Measurements from ENCODE around the gene MGAT4B.
A peak's percentile ranks its signal among the peaks of the same experiment; 100 is the strongest.

The MGAT4B gene

DNA sequence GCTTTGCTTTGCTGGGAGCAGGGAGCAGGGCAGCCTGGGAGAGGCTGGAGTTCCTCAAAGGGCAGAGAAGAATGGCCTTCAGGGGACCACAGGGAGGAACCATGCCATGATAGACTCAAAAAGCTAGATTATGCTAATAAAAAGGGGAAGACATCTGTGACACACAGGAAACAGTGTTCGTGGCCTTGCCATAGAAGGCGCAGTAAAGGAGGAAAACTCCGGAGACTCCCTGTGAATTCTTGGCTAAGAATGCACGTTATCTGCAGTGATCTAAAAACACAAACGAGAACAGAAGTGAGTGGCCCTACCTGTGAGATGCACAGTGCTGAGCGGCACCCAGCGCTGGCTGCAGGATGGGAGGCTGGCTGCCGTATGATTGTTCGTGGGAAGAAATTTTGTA, 28.8 kb downstream of the MGAT4B start:
- Mint-ChIP-seq H3K9me3 (no peaks in the 10 kb centered on the region), H3K27ac (peak overlapping the region in 1 of 2 donors; percentile 12), H3K4me3 (no peak overlapping the region), H3K4me1 (no peaks in the 10 kb centered on the region), H3K27me3 (no peaks in the 10 kb centered on the region)
- ATAC-seq (no peak), DNase-seq (no peak)

- Mint-ChIP-seq H3K27ac (peak overlapping the region in 1 of 2 donors; percentile 48), H3K4me3 (no peak overlapping the region), H3K4me1 (no peaks in the 10 kb centered on the region)
These were observed 29.2 kb downstream of the MGAT4B start for GRCh38 chr5:179777456-179777855.

DNA sequence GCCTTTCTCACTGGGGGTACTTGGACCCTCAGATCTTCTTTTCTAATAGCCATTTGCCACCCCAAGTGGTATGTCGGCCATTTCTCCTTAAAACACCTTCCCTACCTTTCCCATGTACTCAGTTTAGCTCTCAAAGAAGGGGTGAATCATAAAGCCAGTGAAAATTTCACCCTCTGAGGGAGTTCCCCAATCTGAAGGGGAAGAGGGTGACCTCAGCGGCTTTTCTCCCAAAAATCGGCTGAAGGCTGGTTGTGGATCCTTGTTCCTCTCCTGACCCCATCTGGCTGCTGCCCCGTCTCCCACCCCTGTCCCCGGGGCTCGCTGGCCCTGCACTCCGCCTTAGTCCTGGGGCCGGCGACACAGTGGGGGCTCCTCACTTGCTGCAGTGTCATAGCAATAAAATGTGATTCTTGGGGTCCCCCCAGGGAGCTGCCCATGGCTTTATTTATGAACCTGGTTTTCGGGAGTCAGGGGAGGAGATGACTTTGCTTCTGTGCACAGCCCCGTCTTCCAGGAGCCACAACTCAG, 30.2 kb downstream of the MGAT4B start:
- peak overlapping the region in 1 of 2 donors; percentile 87 for H3K27ac Mint-ChIP-seq
- no peaks in the 10 kb centered on the region for H3K9me3 Mint-ChIP-seq
- H3K27me3 Mint-ChIP-seq = no peaks in the 10 kb centered on the region
- no peak overlapping the region for H3K4me3 Mint-ChIP-seq
- H3K4me1 Mint-ChIP-seq = no peaks in the 10 kb centered on the region
- ATAC-seq (no peak), DNase-seq (no peak)

More at GRCh38 chr5:179777456-179777855, 29.2 kb downstream of the MGAT4B start:
- DNase-seq = no peak
- Mint-ChIP-seq H3K27me3 (no peaks in the 10 kb centered on the region), H3K9me3 (no peaks in the 10 kb centered on the region)
- no peak for ATAC-seq

DNA sequence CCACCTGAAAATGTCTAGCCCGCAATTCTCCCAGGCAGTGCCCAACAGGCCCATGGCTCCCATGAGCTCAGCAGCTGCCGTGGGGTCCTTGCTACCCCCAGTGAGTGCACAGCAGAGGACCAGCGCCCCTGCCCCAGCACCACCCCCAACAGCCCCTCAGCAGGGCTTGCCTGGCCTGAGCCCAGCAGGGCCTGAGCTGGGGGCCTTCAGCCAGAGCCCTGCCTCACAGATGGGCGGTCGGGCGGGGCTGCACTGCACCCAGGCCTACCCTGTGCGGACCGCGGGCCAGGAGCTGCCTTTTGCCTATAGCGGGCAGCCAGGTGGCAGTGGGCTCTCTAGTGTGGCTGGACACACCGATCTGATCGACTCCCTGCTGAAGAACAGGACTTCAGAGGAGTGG, 32.2 kb downstream of the MGAT4B start:
- DNase-seq (no peak), ATAC-seq (peak; percentile 46)
- Mint-ChIP-seq H3K27ac (no peak overlapping the region), H3K4me1 (no peaks in the 10 kb centered on the region), H3K9me3 (no peaks in the 10 kb centered on the region), H3K4me3 (no peak overlapping the region), H3K27me3 (no peaks in the 10 kb centered on the region)

- Mint-ChIP-seq H3K4me1 (no peaks in the 10 kb centered on the region), H3K27me3 (no peaks in the 10 kb centered on the region), H3K9me3 (no peaks in the 10 kb centered on the region), H3K4me3 (no peak overlapping the region), H3K27ac (peak overlapping the region in 1 of 2 donors; percentile 41)
- no peak for DNase-seq
- no peak for ATAC-seq
These were observed 33.0 kb downstream of the MGAT4B start for GRCh38 chr5:179773686-179774040.

DNA sequence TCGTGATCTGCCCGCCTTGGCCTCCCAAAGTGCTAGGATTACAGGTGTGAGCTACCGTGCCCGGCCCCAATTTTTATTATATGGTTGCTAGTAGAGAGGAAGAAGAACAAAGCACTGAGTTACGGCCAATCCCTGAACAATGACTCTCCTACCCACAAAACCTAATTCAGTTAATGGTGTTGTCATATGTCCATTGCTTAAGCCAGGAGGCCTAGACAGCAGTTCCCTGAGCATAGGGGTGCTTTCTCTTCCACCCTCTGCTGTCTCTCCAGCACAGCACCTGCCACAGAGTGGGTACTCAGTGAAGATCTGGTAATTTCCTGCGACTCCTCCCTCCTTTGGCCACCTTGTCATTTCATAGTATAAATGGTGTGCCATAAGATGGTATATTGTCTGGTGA, 34.3 kb downstream of the MGAT4B start:
- DNase-seq = no peak
- no peak for ATAC-seq
- no peaks in the 10 kb centered on the region for H3K27me3 Mint-ChIP-seq
- H3K27ac Mint-ChIP-seq = no peak overlapping the region
- peaks cover 8% of the 10 kb centered on the region for H3K4me1 Mint-ChIP-seq
- no peaks in the 10 kb centered on the region for H3K9me3 Mint-ChIP-seq
- H3K4me3 Mint-ChIP-seq = no peak overlapping the region

DNA sequence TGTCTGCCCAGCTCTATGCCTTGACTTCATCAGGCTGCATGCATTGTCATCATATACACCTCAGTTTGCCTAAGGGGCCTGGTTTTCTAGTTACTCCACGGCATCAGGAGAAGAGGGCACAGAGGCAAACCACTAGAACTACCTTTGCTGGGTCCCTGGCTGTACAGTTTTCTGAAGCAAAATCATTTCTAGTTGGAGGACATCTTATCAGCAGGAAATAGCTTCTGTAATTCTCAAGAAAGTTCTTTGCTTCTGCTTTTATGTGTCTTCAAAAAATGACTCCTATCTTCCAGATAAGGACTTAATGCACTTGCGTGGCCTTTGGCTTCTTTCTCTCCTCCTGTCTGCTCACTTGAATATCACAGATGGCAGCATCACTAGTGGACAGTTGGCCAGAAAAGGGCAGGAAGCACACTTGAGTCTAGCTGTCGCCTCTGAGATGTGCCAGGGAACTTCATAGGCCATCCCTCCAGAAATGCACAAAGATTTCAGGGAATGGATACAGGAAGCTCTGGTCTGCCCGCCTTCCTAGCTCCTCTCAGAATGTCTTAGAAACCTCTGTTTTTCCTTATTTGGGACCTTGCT, 35.3 kb downstream of the MGAT4B start:
- Mint-ChIP-seq H3K9me3 (no peaks in the 10 kb centered on the region), H3K4me1 (peaks cover 10% of the 10 kb centered on the region), H3K27me3 (no peaks in the 10 kb centered on the region), H3K27ac (peak overlapping the region; percentile 13 to 40), H3K4me3 (no peak overlapping the region)
- no peak for DNase-seq
- ATAC-seq = no peak

DNA sequence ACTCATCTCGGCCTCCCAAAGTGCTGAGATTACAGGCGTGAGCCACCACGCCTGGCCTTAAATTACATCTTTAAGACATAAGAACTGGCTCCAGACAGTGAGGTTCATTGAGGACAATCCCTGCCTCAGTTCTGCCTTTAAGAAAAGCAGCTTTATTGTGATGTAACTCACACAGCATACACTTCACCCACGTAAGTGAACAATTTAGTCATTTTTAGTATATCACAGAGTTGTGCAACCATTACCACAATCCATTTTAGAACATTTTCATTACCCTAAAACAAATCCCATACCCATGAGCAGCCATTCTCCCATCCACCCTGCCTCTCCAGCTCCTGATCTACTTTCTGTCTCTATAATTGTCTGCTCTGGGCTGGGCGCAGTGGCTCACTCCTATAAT, 36.9 kb downstream of the MGAT4B start:
- no peak for ATAC-seq
- Mint-ChIP-seq H3K4me3 (no peak overlapping the region), H3K9me3 (no peaks in the 10 kb centered on the region), H3K27me3 (no peaks in the 10 kb centered on the region), H3K4me1 (peaks cover 24% of the 10 kb centered on the region), H3K27ac (peak overlapping the region; percentile 16 to 61)
- DNase-seq = no peak

DNA sequence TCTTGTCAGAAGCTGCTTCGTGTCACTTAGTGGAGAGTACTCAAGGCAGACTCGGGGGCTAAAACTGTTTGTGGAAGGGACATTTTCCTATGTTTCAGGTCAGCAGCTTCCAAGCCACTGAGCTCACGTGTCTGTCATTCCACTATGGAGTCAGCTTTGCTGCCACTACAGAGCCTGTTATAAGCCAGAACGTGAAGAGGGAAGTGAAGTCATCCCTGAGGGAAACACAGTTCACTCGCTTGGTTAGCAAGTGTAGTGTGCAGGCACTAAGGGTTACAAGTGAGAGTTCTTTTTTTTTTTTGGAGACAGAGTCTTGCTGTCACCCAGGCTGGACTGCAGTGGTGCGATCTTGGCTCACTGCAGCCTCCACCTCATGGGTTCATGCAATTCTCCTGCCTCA, 37.4 kb downstream of the MGAT4B start:
- Mint-ChIP-seq H3K4me1 (peaks cover 24% of the 10 kb centered on the region), H3K27me3 (no peaks in the 10 kb centered on the region), H3K9me3 (no peaks in the 10 kb centered on the region), H3K4me3 (no peak overlapping the region), H3K27ac (no peak overlapping the region)
- DNase-seq = no peak
- ATAC-seq = no peak

- H3K27me3 Mint-ChIP-seq = no peaks in the 10 kb centered on the region
- ATAC-seq (peak; percentile 66), DNase-seq (no peak)
- no peaks in the 10 kb centered on the region for H3K9me3 Mint-ChIP-seq
- no peak overlapping the region for H3K4me3 Mint-ChIP-seq
- peaks cover 24% of the 10 kb centered on the region for H3K4me1 Mint-ChIP-seq
- H3K27ac Mint-ChIP-seq = peak overlapping the region in 1 of 2 donors; percentile 76
These were observed 38.2 kb downstream of the MGAT4B start for GRCh38 chr5:179768326-179769085.

DNA sequence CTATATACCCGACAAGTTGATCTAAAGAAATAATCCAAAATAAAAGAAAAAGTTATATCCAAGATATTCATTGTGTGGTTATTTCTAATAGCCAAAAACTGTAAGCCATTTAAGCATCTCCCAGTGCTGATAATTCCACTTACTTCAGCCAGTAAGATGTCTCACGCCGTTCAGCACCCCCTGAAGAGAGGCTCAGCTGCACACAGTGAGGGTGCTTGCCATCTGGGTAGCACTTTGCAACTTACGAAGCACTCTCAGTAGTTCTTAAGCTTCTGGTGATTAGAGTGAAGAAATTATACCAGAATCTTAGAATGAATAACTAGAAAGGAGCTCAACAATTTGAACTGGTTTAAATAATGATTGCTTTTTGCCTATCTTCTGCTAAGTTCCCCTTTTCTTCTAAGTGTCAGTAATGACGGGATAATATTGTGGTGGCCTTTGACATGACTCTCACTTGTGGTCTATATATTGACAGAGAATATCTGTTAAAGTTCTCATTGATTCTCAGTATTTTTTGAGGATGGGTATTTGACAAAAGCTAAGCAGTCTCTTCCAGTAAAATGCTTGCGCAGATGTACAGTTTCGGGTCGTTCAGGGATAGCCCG, 39.1 kb downstream of the MGAT4B start:
- Mint-ChIP-seq H3K27me3 (no peaks in the 10 kb centered on the region), H3K9me3 (no peaks in the 10 kb centered on the region), H3K4me3 (no peak overlapping the region), H3K27ac (no peak overlapping the region), H3K4me1 (peaks cover 33% of the 10 kb centered on the region)
- DNase-seq (no peak), ATAC-seq (no peak)

- DNase-seq = no peak
- ATAC-seq = no peak
- Mint-ChIP-seq H3K27me3 (no peaks in the 10 kb centered on the region), H3K4me1 (peaks cover 40% of the 10 kb centered on the region), H3K27ac (no peak overlapping the region), H3K4me3 (no peak overlapping the region), H3K9me3 (no peaks in the 10 kb centered on the region)
These were observed 39.8 kb downstream of the MGAT4B start for GRCh38 chr5:179766726-179767455.

- H3K27ac Mint-ChIP-seq = peak overlapping the region in 1 of 2 donors; percentile 76
- peaks cover 47% of the 10 kb centered on the region for H3K4me1 Mint-ChIP-seq
- DNase-seq = no peak
- no peak overlapping the region for H3K4me3 Mint-ChIP-seq
- no peak for ATAC-seq
- no peaks in the 10 kb centered on the region for H3K27me3 Mint-ChIP-seq
- H3K9me3 Mint-ChIP-seq = no peaks in the 10 kb centered on the region
These were observed 40.5 kb downstream of the MGAT4B start for GRCh38 chr5:179766021-179766725.

- Mint-ChIP-seq H3K27ac (peak overlapping the region in 1 of 2 donors; percentile 7), H3K4me3 (no peak overlapping the region), H3K9me3 (no peaks in the 10 kb centered on the region), H3K4me1 (peaks cover 52% of the 10 kb centered on the region), H3K27me3 (no peaks in the 10 kb centered on the region)
- DNase-seq (no peak), ATAC-seq (no peak)
These were observed 41.3 kb downstream of the MGAT4B start for GRCh38 chr5:179765400-179765799.

DNA sequence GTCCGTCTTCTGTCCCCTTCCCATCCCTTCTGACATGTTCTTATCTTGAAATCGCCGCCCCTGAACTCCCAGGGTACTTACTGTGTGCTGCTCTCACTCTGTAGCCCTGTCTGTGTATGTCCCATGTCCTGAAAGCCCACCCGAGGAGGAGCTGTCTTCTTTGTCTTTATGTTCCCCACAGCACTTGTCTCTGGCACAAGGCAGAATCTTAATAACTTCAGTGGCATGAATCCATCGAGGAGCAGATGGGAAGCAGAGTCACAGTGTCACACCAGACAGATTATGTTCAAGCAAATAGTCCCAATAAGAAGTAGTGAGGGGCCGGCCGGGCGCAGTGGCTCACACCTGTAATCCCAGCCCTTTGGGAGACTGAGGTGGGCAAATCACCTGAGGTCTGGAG, 42.6 kb downstream of the MGAT4B start:
- Mint-ChIP-seq H3K27me3 (no peaks in the 10 kb centered on the region), H3K4me3 (no peak overlapping the region), H3K4me1 (peaks cover 65% of the 10 kb centered on the region), H3K9me3 (no peaks in the 10 kb centered on the region), H3K27ac (peak overlapping the region in 1 of 2 donors; percentile 84)
- no peak for DNase-seq
- no peak for ATAC-seq

Measured in stimulated activated naive CD8-positive, alpha-beta T cell treated with anti-CD3 and anti-CD28 coated beads, Interleukin-15, amount 100 ng/mL, for 72 hours (primary cell).